IPS-18a (cell line): ENCODE measurements around the gene NAP1L1.

ENCODE experiments used
- H3K27ac ChIP-seq: one replicate; pipeline ENCODE4 v1.5.1; 2013; ENCODE audit warnings: low read length
- H3K27me3 ChIP-seq: one replicate; pipeline ENCODE4 v1.6.1; 2013; ENCODE audit warnings: mild to moderate bottlenecking, low read length; ENCODE audit not compliant: control insufficient read depth, insufficient read depth
- H3K36me3 ChIP-seq: one replicate; pipeline ENCODE4 v1.6.1; 2013; ENCODE audit warnings: low read depth, low read length; ENCODE audit not compliant: control insufficient read depth
- H3K4me1 ChIP-seq: one replicate; pipeline ENCODE4 v1.6.1; 2013; ENCODE audit warnings: low read depth, low read length; ENCODE audit not compliant: control insufficient read depth
- H3K4me3 ChIP-seq: one replicate; pipeline ENCODE4 v1.5.1; 2013; ENCODE audit warnings: low read length
- H3K9ac ChIP-seq: one replicate; pipeline ENCODE4 v1.6.1; 2013; ENCODE audit warnings: mild to moderate bottlenecking, low read length, moderate library complexity
- H3K9me3 ChIP-seq: one replicate; pipeline ENCODE4 v1.6.1; 2013; ENCODE audit warnings: low read depth, low read length; ENCODE audit not compliant: control insufficient read depth

The NAP1L1 gene

GRCh38 chr12:76035045-76035444 lies 49.4 kb downstream of the NAP1L1 start:
- H3K9ac ChIP-seq, result no peak overlapping the region
- no peaks in the 10 kb centered on the region for H3K36me3 ChIP-seq
- H3K9me3 ChIP-seq, result no peaks in the 10 kb centered on the region
- no peaks in the 10 kb centered on the region for H3K27me3 ChIP-seq
- peaks cover 29% of the 10 kb centered on the region for H3K4me1 ChIP-seq
- no peak overlapping the region for H3K4me3 ChIP-seq
- no peak overlapping the region for H3K27ac ChIP-seq

- H3K27me3 ChIP-seq, result peaks cover 7% of the 10 kb centered on the region
- H3K9me3 ChIP-seq, result no peaks in the 10 kb centered on the region
- no peak overlapping the region for H3K27ac ChIP-seq
- peaks cover 9% of the 10 kb centered on the region for H3K36me3 ChIP-seq
- H3K4me3 ChIP-seq, result peak overlapping the region; percentile 90
- peak overlapping the region; percentile 79 for H3K9ac ChIP-seq
- H3K4me1 ChIP-seq, result peaks cover 35% of the 10 kb centered on the region
Measured at GRCh38 chr12:76033081-76034011, 51.1 kb downstream of the NAP1L1 start.

- peak overlapping the region; percentile 26 for H3K27ac ChIP-seq
- no peaks in the 10 kb centered on the region for H3K9me3 ChIP-seq
- H3K27me3 ChIP-seq, result peaks cover 7% of the 10 kb centered on the region
- peaks cover 12% of the 10 kb centered on the region for H3K36me3 ChIP-seq
- peak overlapping the region; percentile 79 for H3K9ac ChIP-seq
- peak overlapping the region; percentile 90 for H3K4me3 ChIP-seq
- H3K4me1 ChIP-seq, result peaks cover 29% of the 10 kb centered on the region
Measured at GRCh38 chr12:76032043-76032981, 52.2 kb downstream of the NAP1L1 start.

- Histone ChIP-seq H3K27me3 (peaks cover 7% of the 10 kb centered on the region), H3K9me3 (no peaks in the 10 kb centered on the region), H3K4me3 (peak within 1 kb of the TSS; percentile 90), H3K36me3 (peaks cover 12% of the 10 kb centered on the region), H3K4me1 (peaks cover 31% of the 10 kb centered on the region), H3K9ac (peak within 1 kb of the TSS; percentile 79), H3K27ac (peak within 1 kb of the TSS; percentile 26)
Measured at GRCh38 chr12:76031414-76032042, 53.0 kb downstream of the NAP1L1 start, which contains the start of gene PHLDA1. TSS of gene PHLDA1 (minus strand) at chr12:76031776.

GRCh38 chr12:76031081-76031413 lies 53.4 kb downstream of the NAP1L1 start:
- peaks cover 7% of the 10 kb centered on the region for H3K27me3 ChIP-seq
- H3K4me1 ChIP-seq, result peaks cover 31% of the 10 kb centered on the region
- H3K9ac ChIP-seq, result peak overlapping the region; percentile 79
- H3K4me3 ChIP-seq, result peak overlapping the region; percentile 90
- no peaks in the 10 kb centered on the region for H3K9me3 ChIP-seq
- peaks cover 12% of the 10 kb centered on the region for H3K36me3 ChIP-seq
- no peak overlapping the region for H3K27ac ChIP-seq

GRCh38 chr12:76030341-76031080 lies 54.0 kb downstream of the NAP1L1 start:
- H3K27me3 ChIP-seq, result peaks cover 7% of the 10 kb centered on the region
- H3K4me1 ChIP-seq, result peaks cover 36% of the 10 kb centered on the region
- peak overlapping the region; percentile 79 for H3K9ac ChIP-seq
- peak overlapping the region; percentile 90 for H3K4me3 ChIP-seq
- H3K36me3 ChIP-seq, result peaks cover 12% of the 10 kb centered on the region
- no peaks in the 10 kb centered on the region for H3K9me3 ChIP-seq
- H3K27ac ChIP-seq, result no peak overlapping the region

- H3K9me3 ChIP-seq, result no peaks in the 10 kb centered on the region
- H3K4me1 ChIP-seq, result peaks cover 42% of the 10 kb centered on the region
- H3K27ac ChIP-seq, result no peak overlapping the region
- peaks cover 7% of the 10 kb centered on the region for H3K27me3 ChIP-seq
- H3K36me3 ChIP-seq, result peaks cover 12% of the 10 kb centered on the region
- H3K9ac ChIP-seq, result peak overlapping the region; percentile 79
- H3K4me3 ChIP-seq, result peak overlapping the region; percentile 90
Measured at GRCh38 chr12:76029982-76030340, 54.5 kb downstream of the NAP1L1 start.

- Histone ChIP-seq H3K27me3 (peaks cover 7% of the 10 kb centered on the region), H3K36me3 (peaks cover 12% of the 10 kb centered on the region), H3K4me1 (peaks cover 36% of the 10 kb centered on the region), H3K4me3 (peak overlapping the region; percentile 90), H3K27ac (no peak overlapping the region), H3K9ac (peak overlapping the region; percentile 79), H3K9me3 (no peaks in the 10 kb centered on the region)
Measured at GRCh38 chr12:76028571-76029277, 55.8 kb downstream of the NAP1L1 start.

GRCh38 chr12:76026643-76027063 lies 57.8 kb downstream of the NAP1L1 start:
- H3K9ac ChIP-seq, result no peak overlapping the region
- H3K36me3 ChIP-seq, result peaks cover 12% of the 10 kb centered on the region
- H3K4me1 ChIP-seq, result peaks cover 26% of the 10 kb centered on the region
- H3K27ac ChIP-seq, result no peak overlapping the region
- H3K4me3 ChIP-seq, result no peak overlapping the region
- peaks cover 7% of the 10 kb centered on the region for H3K27me3 ChIP-seq
- H3K9me3 ChIP-seq, result no peaks in the 10 kb centered on the region
